AG04450 (cell line): ENCODE data around the gene CCDC82. TPM values are rescaled to one million over a fixed set of nuclear protein-coding genes. Genes with fewer than 3 reads are reported as not detected.
A peak's percentile ranks its signal among the peaks of the same experiment; 100 is the strongest.

Experiments
- CTCF ChIA-PET: fragments of 300-600, 350-600 bp; formaldehyde crosslinking; extraction: SDS; loops from one replicate; lab custom pipeline; 2022; ENCODE audit warnings: antibody characterized with exemption, inconsistent platforms; lab: Charles Lee
- POLR2A ChIA-PET: fragments of 350-600 bp; formaldehyde crosslinking; extraction: SDS; loops from one replicate; lab custom pipeline; 2021; ENCODE audit warnings: antibody characterized with exemption, inconsistent platforms; lab: Yijun Ruan, JAX
- DNase-seq: peaks from one replicate; pipeline ENCODE4 v3.0.0-alpha.2; 2011; ENCODE audit warnings: low read depth, low spot score
- H3K27ac ChIP-seq: one replicate; pipeline ENCODE4 v1.5.1; 2012; ENCODE audit warnings: low read depth, low read length, control low read depth
- H3K27me3 ChIP-seq: one replicate; pipeline ENCODE4 v1.6.0; 2012; ENCODE audit warnings: low read length; ENCODE audit not compliant: control insufficient read depth, insufficient read depth
- H3K4me3 ChIP-seq: 2 replicates; pipeline ENCODE4 v1.5.1; 2011; ENCODE audit warnings: mild to moderate bottlenecking, low read depth, low read length, control low read depth
- H3K9me3 ChIP-seq: 2 replicates; pipeline ENCODE4 v1.5.1; 2012; ENCODE audit warnings: low read length; ENCODE audit not compliant: control insufficient read depth, insufficient read depth
- polyA plus RNA-seq: library from polyadenylated mRNA; depleted of rRNA; stranded (reverse); fragments of >200 nt; gene quantifications from 2 replicates; pipeline ENCODE4 v1.2.3, GENCODE V29; 2011
- TF ChIP-seq, protein P1 (sequence below): IDR thresholded peaks from 2 replicates; pipeline ENCODE4 v1.5.1; 2011; ENCODE audit warnings: low read depth, low read length, control low read depth, inconsistent platforms

Gene CCDC82
- polyA plus RNA-seq, 1 experiment = 20.4 TPM

DNA sequence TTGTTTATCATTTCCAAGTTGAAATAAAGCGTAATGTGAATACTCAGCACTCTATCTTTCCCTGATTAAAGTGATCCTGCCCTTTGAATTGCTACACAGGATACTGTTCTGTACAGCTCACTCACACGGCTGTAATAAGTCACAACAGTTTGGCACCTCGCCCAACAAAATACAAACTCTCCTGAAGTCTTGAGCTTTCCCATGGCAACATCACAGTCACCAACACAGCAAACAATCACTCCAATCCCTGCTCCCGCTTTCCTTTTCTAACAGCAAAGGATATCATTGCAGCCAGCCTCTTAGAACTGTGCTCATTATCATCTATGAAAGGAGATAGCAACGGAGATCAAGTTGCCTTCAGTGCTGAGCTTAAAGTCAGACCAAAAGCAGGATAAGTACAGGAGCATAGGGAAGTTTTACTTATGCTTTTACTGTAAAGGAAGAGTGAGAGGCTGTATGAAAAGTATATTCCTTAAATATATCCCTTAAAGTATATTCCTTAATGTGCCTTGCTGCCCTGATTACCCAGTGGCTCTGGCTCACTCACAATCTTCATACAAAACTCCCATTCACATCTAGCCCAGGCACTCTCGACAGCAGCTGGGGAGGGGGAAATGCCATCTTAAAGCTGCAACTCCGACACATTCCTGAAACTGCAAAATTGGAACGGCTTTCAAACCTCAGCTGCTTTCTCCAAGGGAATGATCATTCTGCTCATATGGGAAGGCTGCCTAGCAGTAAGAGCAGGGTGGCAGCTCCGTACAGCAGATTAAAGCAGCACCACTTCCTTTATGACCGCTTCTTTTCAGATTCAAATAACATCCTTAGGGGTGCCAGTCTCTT lies 82.6 kb downstream of the CCDC82 start:
- peak; percentile 93 for DNase-seq
- Histone ChIP-seq H3K27me3 (no peaks in the 10 kb centered on the region), H3K9me3 (no peaks in the 10 kb centered on the region), H3K27ac (peak overlapping the region; percentile 93), H3K4me3 (peak overlapping the region; percentile 51)
- ChIA-PET CTCF (interaction anchor here (0.9 to 9.9 kb wide), 3 partner anchors 12 to 35 kb away, joined by 3 to 63 read pairs (median 3); partner anchors contain the start of gene MAML2), POLR2A (interaction anchor here (0.7 to 2.3 kb wide), 7 partner anchors 25 to 443 kb away, joined by 3 to 6 read pairs (median 3); partner anchors contain the start of gene MAML2)
- TF ChIP-seq, protein P1, sequence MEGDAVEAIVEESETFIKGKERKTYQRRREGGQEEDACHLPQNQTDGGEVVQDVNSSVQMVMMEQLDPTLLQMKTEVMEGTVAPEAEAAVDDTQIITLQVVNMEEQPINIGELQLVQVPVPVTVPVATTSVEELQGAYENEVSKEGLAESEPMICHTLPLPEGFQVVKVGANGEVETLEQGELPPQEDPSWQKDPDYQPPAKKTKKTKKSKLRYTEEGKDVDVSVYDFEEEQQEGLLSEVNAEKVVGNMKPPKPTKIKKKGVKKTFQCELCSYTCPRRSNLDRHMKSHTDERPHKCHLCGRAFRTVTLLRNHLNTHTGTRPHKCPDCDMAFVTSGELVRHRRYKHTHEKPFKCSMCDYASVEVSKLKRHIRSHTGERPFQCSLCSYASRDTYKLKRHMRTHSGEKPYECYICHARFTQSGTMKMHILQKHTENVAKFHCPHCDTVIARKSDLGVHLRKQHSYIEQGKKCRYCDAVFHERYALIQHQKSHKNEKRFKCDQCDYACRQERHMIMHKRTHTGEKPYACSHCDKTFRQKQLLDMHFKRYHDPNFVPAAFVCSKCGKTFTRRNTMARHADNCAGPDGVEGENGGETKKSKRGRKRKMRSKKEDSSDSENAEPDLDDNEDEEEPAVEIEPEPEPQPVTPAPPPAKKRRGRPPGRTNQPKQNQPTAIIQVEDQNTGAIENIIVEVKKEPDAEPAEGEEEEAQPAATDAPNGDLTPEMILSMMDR = no peak

DNA sequence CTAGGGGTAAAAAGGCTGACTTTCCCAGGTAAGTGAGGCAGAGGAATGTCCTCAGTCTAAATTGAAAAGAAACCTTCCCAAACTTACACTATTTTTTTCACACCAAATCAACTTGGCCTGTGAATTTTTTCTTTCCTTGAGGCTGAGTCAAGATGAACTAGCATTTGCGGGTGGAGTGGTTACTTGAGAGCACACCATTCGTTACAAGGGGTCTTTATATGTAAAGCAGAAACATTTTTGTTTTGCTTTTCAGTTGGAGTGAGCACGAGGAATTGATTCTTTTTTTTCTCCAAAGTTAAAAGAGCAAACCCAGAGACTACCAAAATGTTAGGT lies 83.1 kb downstream of the CCDC82 start:
- H3K27me3 ChIP-seq = no peaks in the 10 kb centered on the region
- H3K9me3 ChIP-seq = no peaks in the 10 kb centered on the region
- ChIA-PET CTCF (interaction anchor here (0.9 to 9.9 kb wide), 3 partner anchors 13 to 35 kb away, joined by 3 to 63 read pairs (median 3); partner anchors contain the start of gene MAML2), POLR2A (interaction anchor here (0.7 to 2.3 kb wide), 7 partner anchors 26 to 442 kb away, joined by 3 to 6 read pairs (median 3); partner anchors contain the start of gene MAML2)
- peak overlapping the region; percentile 93 for H3K27ac ChIP-seq
- peak overlapping the region; percentile 38 for H3K4me3 ChIP-seq
- no peak for DNase-seq
- TF ChIP-seq, protein P1 = no peak

DNA sequence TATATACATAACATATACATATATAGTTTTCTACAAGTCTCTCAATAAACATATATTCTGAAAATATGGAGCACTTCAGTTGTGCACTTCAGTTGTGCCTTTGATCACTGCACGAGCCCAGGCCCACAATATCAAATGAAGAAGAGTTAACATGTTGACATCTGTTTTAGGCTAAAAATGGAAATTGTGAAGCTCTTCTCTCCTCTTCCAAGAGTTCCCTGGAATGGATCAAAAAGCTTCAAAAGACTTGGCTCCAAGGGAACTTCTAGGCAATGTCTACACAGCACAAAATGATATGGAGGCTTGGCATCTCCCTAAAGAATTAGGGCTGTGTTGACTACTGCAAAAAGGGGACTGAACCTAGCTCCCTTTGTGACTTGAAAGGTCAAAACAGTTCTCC lies 83.6 kb downstream of the CCDC82 start:
- Histone ChIP-seq H3K4me3 (no peak overlapping the region), H3K9me3 (no peaks in the 10 kb centered on the region), H3K27ac (peak overlapping the region; percentile 93), H3K27me3 (no peaks in the 10 kb centered on the region)
- CTCF ChIA-PET = interaction anchor here (9.9 kb wide), 1 partner anchor 36 kb away, joined by 63 read pairs; the partner anchor contains the start of gene MAML2
- POLR2A ChIA-PET = interaction anchor here (1.0 to 2.3 kb wide), 2 partner anchors 28 to 36 kb away, joined by 4 to 6 read pairs; no protein-coding TSS in a partner anchor
- DNase-seq = no peak
- TF ChIP-seq, protein P1 = no peak

DNA sequence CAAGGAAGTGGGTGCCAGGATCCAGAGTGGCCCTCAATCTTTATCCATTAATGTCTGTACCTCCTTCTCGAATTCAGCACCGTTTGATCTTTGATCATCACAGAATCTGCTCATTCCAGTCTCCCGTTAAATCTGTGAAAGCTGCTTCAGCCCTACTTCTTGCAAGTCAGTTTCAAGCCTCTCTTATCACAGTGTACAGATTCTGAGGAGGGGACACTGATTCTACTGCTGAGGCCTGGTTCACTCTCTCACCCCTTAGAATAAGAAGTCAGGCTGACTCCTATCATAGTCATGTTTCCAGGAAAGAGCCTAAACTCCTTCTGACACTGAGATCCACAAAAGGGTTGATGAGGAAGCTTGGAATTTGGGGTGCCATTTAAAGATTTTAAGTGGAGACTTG lies 85.7 kb downstream of the CCDC82 start:
- H3K4me3 ChIP-seq = no peak overlapping the region
- DNase-seq = no peak
- TF ChIP-seq, protein P1 = no peak
- CTCF ChIA-PET = interaction anchor here (9.9 kb wide), 1 partner anchor 38 kb away, joined by 63 read pairs; the partner anchor contains the start of gene MAML2
- no peaks in the 10 kb centered on the region for H3K27me3 ChIP-seq
- H3K9me3 ChIP-seq = no peaks in the 10 kb centered on the region
- no peak overlapping the region for H3K27ac ChIP-seq
- POLR2A ChIA-PET = no interaction called here

DNA sequence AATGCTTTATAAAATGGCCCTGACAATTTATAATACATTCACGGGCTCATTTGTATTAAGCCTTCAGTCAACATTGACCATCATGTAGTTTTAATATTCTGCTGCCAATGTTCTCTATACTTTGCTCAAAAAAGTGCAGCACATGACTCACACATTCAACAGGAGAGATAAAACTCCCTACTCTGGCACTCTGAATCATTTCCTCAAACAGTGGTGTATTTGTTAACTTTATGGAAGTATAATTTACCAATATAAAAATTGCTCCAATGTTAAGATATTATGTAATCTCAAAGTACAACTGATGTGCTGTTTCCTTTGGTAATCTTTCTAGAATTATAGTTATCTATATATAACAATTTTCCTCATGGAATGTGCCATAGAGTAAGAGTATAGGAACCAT lies 86.6 kb downstream of the CCDC82 start:
- no peak for DNase-seq
- TF ChIP-seq, protein P1 = no peak
- no peak overlapping the region for H3K4me3 ChIP-seq
- no peaks in the 10 kb centered on the region for H3K27me3 ChIP-seq
- H3K27ac ChIP-seq = no peak overlapping the region
- ChIA-PET POLR2A (no interaction called here), CTCF (interaction anchor here (9.9 kb wide), 1 partner anchor 39 kb away, joined by 63 read pairs; the partner anchor contains the start of gene MAML2)
- H3K9me3 ChIP-seq = no peaks in the 10 kb centered on the region
